LNCaP clone FGC (cell line): ENCODE measurements around the gene ECT2L.
"Not testable (repeated sequence)": the region's sequence is repeated elsewhere in the genome, so short reads cannot be mapped to it uniquely, and the experiment has no call there.

ENCODE experiments used
- DNase-seq: peaks from one replicate; pipeline ENCODE4 v3.0.0-alpha.2; 2011; ENCODE audit warnings: low read depth
- H3K4me3 ChIP-seq: 2 replicates; pipeline ENCODE4 v1.5.1; 2011; ENCODE audit warnings: mild to moderate bottlenecking, low read depth, low read length, control low read depth
- CTCF ChIP-seq: IDR thresholded peaks from 2 replicates; pipeline ENCODE4 v1.5.1; 2012; ENCODE audit warnings: mild to moderate bottlenecking; ENCODE audit not compliant: control insufficient read depth, insufficient read depth; ENCODE audit errors: extremely low read depth

The ECT2L gene

GRCh38 chr6:138920906-138921305 lies 125.0 kb downstream of the ECT2L start:
- TF ChIP-seq CTCF: no peak
- no peak for DNase-seq
- H3K4me3 ChIP-seq: no peak overlapping the region

GRCh38 chr6:138923561-138923960 lies 127.7 kb downstream of the ECT2L start:
- no peak overlapping the region for H3K4me3 ChIP-seq
- TF ChIP-seq CTCF: no peak
- DNase-seq: no peak

GRCh38 chr6:138925806-138926205 lies 129.9 kb downstream of the ECT2L start:
- DNase-seq: no peak
- H3K4me3 ChIP-seq: no peak overlapping the region
- TF ChIP-seq CTCF: no peak

GRCh38 chr6:138926579-138926978 lies 130.7 kb downstream of the ECT2L start:
- no peak overlapping the region for H3K4me3 ChIP-seq
- DNase-seq: no peak
- TF ChIP-seq CTCF: no peak

GRCh38 chr6:138931660-138932059 lies 135.8 kb downstream of the ECT2L start:
- DNase-seq: no peak

GRCh38 chr6:138936873-138937272 lies 141.0 kb downstream of the ECT2L start:
- H3K4me3 ChIP-seq, DNase-seq: not testable (repeated sequence)

More at GRCh38 chr6:138931660-138932059, 135.8 kb downstream of the ECT2L start:
- no peak for TF ChIP-seq CTCF
- H3K4me3 ChIP-seq: no peak overlapping the region

GRCh38 chr6:138943089-138943625 lies 147.3 kb downstream of the ECT2L start:
- H3K4me3 ChIP-seq: no peak overlapping the region
- no peak for DNase-seq
- no peak for TF ChIP-seq CTCF
